Stimulated activated CD4-positive, alpha-beta T cell treated with anti-CD3 and anti-CD28 coated beads, Interleukin-4, amount 100 ng/mL, for 48 hours (primary cell): Measurements from ENCODE around the gene NRCAM.
"Not testable (repeated sequence)": the region's sequence is repeated elsewhere in the genome, so short reads cannot be mapped to it uniquely, and the experiment has no call there.

ENCODE experiments used
- DNase-seq, 2 donors: peaks; one replicate each; pipeline ENCODE4 v3.0.0-alpha.2; 2020; ENCODE audit warnings: low read depth in 2 of 2

Gene NRCAM

GRCh38 chr7:108396080-108396479, 60.2 kb downstream of the NRCAM start:
- no peak for DNase-seq

GRCh38 chr7:108395426-108395825, 60.8 kb downstream of the NRCAM start:
- no peak for DNase-seq

- DNase-seq = not testable (repeated sequence)
These were observed 63.1 kb downstream of the NRCAM start for GRCh38 chr7:108393097-108393496.

- not testable (repeated sequence) for DNase-seq
These were observed 68.5 kb downstream of the NRCAM start for GRCh38 chr7:108387686-108388085.

GRCh38 chr7:108385834-108386422, 70.3 kb downstream of the NRCAM start:
- no peak for DNase-seq

- DNase-seq = no peak
These were observed 71.3 kb downstream of the NRCAM start for GRCh38 chr7:108384716-108385483.

GRCh38 chr7:108382932-108383331, 73.3 kb downstream of the NRCAM start:
- no peak for DNase-seq

- no peak for DNase-seq
These were observed 75.7 kb downstream of the NRCAM start for GRCh38 chr7:108380517-108380916.

GRCh38 chr7:108376206-108376605, 80.0 kb downstream of the NRCAM start:
- no peak for DNase-seq

GRCh38 chr7:108375668-108376067, 80.6 kb downstream of the NRCAM start:
- no peak for DNase-seq

- no peak for DNase-seq
These were observed 81.3 kb downstream of the NRCAM start for GRCh38 chr7:108374899-108375298.

GRCh38 chr7:108372618-108373017, 83.6 kb downstream of the NRCAM start:
- no peak for DNase-seq

GRCh38 chr7:108370616-108371015, 85.6 kb downstream of the NRCAM start:
- DNase-seq = no peak

- no peak for DNase-seq
These were observed 87.8 kb downstream of the NRCAM start for GRCh38 chr7:108368466-108368865.

GRCh38 chr7:108367946-108368345, 88.3 kb downstream of the NRCAM start:
- DNase-seq = no peak

- DNase-seq = no peak
These were observed 88.9 kb downstream of the NRCAM start for GRCh38 chr7:108367314-108367713.

GRCh38 chr7:108363659-108364058, 92.6 kb downstream of the NRCAM start:
- no peak for DNase-seq

GRCh38 chr7:108360058-108360800, 96.0 kb downstream of the NRCAM start:
- no peak for DNase-seq

GRCh38 chr7:108358553-108358952, 97.7 kb downstream of the NRCAM start:
- no peak for DNase-seq

GRCh38 chr7:108351729-108352131, 104.5 kb downstream of the NRCAM start:
- no peak for DNase-seq

GRCh38 chr7:108348913-108349312, 107.3 kb downstream of the NRCAM start:
- DNase-seq = no peak

- no peak for DNase-seq
These were observed 108.6 kb downstream of the NRCAM start for GRCh38 chr7:108347616-108348015.
